Measurements from ENCODE around the gene DDX51.
A peak's percentile ranks its signal among the peaks of the same experiment; 100 is the strongest.

The DDX51 gene

DNA sequence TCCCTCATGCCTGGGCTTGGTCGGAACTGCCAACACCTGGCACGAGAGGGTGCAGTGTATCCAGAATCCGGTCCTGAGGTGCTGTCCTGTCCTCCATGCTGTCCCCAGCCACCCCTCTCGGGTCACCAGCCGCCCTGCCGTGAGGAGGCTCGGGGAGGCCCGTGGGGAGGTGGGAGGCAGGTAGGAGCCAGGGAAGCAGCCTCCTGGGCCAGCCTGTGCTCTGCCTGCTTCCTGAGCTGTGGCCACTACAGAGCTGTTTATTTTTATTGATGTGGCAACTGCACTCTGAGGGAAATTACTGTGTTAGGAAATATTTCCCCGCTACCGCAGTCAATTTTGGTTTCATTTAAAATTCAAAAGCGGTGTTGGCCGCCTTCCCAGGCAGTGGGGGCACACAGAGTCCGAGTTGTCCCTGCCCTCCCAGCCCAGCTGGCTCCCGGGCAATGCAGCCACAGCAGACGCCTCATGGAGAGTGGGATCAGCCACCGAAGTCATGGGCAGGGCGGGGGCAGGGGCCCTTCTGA, 18.5 kb upstream of the DDX51 start:
- WGBS: 67% methylated on average over 16 of the region's 17 CpGs
- no peaks in the 10 kb centered on the region for H3K9me3 ChIP-seq (ENCODE audit: control insufficient read depth, low read length)
- peak overlapping the region; percentile 59 for H4K91ac ChIP-seq (ENCODE audit: low read length)
- no peak overlapping the region for H2BK15ac ChIP-seq (ENCODE audit: low read depth, poor library complexity, severe bottlenecking)
- H3K36me3 ChIP-seq (ENCODE audit: control insufficient read depth in 1 of 2, insufficient read depth in 2 of 2, low read depth in 1 of 2, low read length in 2 of 2): peaks cover 8 to 17% of the 10 kb centered on the region in 2 experiments
- peak overlapping the region in 1 of 2 experiments; percentile 63 for H3K4me3 ChIP-seq (ENCODE audit: insufficient read depth in 1 of 2, low read depth in 1 of 2, low read length in 2 of 2)
- H3K27ac ChIP-seq (ENCODE audit: low read length, poor library complexity, severe bottlenecking): no peak overlapping the region
- H3K4me1 ChIP-seq (ENCODE audit: control insufficient read depth, insufficient read depth, low read depth, low read length): peaks cover 2% of the 10 kb centered on the region
- no peak overlapping the region for H3K18ac ChIP-seq (ENCODE audit: low read depth in 1 of 2, low read length in 2 of 2)
- H2BK120ac ChIP-seq (ENCODE audit: low read depth, low read length): no peak overlapping the region
- H2AK5ac ChIP-seq (ENCODE audit: low read length, severe bottlenecking): no peak overlapping the region
- H2AFZ ChIP-seq (ENCODE audit: low read depth, low read length): no peak overlapping the region
- no peak overlapping the region for H3K23ac ChIP-seq (ENCODE audit: low read length in 2 of 2)
- no peak overlapping the region for H2BK5ac ChIP-seq (ENCODE audit: low read depth, low read length, poor library complexity, severe bottlenecking)
- peaks cover 0 to 54% of the 10 kb centered on the region in 2 experiments for H3K27me3 ChIP-seq (ENCODE audit: control insufficient read depth in 1 of 2, insufficient read depth in 1 of 2, low read length in 2 of 2)
- no peak overlapping the region for H3K14ac ChIP-seq (ENCODE audit: low read length in 2 of 2)
- peak; percentile 74 for DNase-seq
- H3K4me2 ChIP-seq (ENCODE audit: low read length, poor library complexity, severe bottlenecking): no peak overlapping the region
- no peak overlapping the region for H4K8ac ChIP-seq (ENCODE audit: low read length)
- no peak overlapping the region for H3K4ac ChIP-seq (ENCODE audit: low read depth in 1 of 2, low read length in 2 of 2)
- H3K9ac ChIP-seq (ENCODE audit: low read length): peak overlapping the region; percentile 51
- H2BK12ac ChIP-seq (ENCODE audit: low read length in 2 of 2): no peak overlapping the region
- H3K79me1 ChIP-seq (replicated peaks; ENCODE audit: low read length, poor library complexity, severe bottlenecking): no peaks in the 10 kb centered on the region

GRCh38 chr12:132161796-132162507, 17.8 kb upstream of the DDX51 start:
- Histone ChIP-seq H2AK5ac (ENCODE audit: low read length, severe bottlenecking) (no peak overlapping the region), H2BK5ac (ENCODE audit: low read depth, low read length, poor library complexity, severe bottlenecking) (no peak overlapping the region), H3K9ac (ENCODE audit: low read length) (peak overlapping the region; percentile 51), H3K27me3 (ENCODE audit: control insufficient read depth in 1 of 2, insufficient read depth in 1 of 2, low read length in 2 of 2) (peaks cover 0 to 49% of the 10 kb centered on the region in 2 experiments), H2AFZ (ENCODE audit: low read depth, low read length) (no peak overlapping the region), H4K91ac (ENCODE audit: low read length) (no peak overlapping the region), H3K4ac (ENCODE audit: low read depth in 1 of 2, low read length in 2 of 2) (no peak overlapping the region), H3K14ac (ENCODE audit: low read length in 2 of 2) (no peak overlapping the region), H3K4me3 (ENCODE audit: insufficient read depth in 1 of 2, low read depth in 1 of 2, low read length in 2 of 2) (no peak overlapping the region), H4K8ac (ENCODE audit: low read length) (no peak overlapping the region), H3K18ac (ENCODE audit: low read depth in 1 of 2, low read length in 2 of 2) (no peak overlapping the region), H2BK120ac (ENCODE audit: low read depth, low read length) (no peak overlapping the region), H2BK15ac (ENCODE audit: low read depth, poor library complexity, severe bottlenecking) (no peak overlapping the region), H3K4me2 (ENCODE audit: low read length, poor library complexity, severe bottlenecking) (no peak overlapping the region), H3K23ac (ENCODE audit: low read length in 2 of 2) (no peak overlapping the region), H2BK12ac (ENCODE audit: low read length in 2 of 2) (no peak overlapping the region), H3K9me3 (ENCODE audit: control insufficient read depth, low read length) (no peaks in the 10 kb centered on the region), H3K27ac (ENCODE audit: low read length, poor library complexity, severe bottlenecking) (no peak overlapping the region), H3K4me1 (ENCODE audit: control insufficient read depth, insufficient read depth, low read depth, low read length) (peaks cover 2% of the 10 kb centered on the region), H3K79me1 (replicated peaks; ENCODE audit: low read length, poor library complexity, severe bottlenecking) (no peaks in the 10 kb centered on the region), H3K36me3 (ENCODE audit: control insufficient read depth in 1 of 2, insufficient read depth in 2 of 2, low read depth in 1 of 2, low read length in 2 of 2) (peaks cover 14 to 23% of the 10 kb centered on the region in 2 experiments)
- 84% methylated on average over 17 of the region's 17 CpGs for WGBS
- DNase-seq: no peak

GRCh38 chr12:132161036-132161781, 17.1 kb upstream of the DDX51 start:
- Histone ChIP-seq H2BK15ac (ENCODE audit: low read depth, poor library complexity, severe bottlenecking) (no peak overlapping the region), H3K18ac (ENCODE audit: low read depth in 1 of 2, low read length in 2 of 2) (no peak overlapping the region), H3K14ac (ENCODE audit: low read length in 2 of 2) (no peak overlapping the region), H3K36me3 (ENCODE audit: control insufficient read depth in 1 of 2, insufficient read depth in 2 of 2, low read depth in 1 of 2, low read length in 2 of 2) (peaks cover 22 to 31% of the 10 kb centered on the region in 2 experiments), H3K4me1 (ENCODE audit: control insufficient read depth, insufficient read depth, low read depth, low read length) (peaks cover 4% of the 10 kb centered on the region), H3K4me2 (ENCODE audit: low read length, poor library complexity, severe bottlenecking) (no peak overlapping the region), H2BK120ac (ENCODE audit: low read depth, low read length) (no peak overlapping the region), H2AK5ac (ENCODE audit: low read length, severe bottlenecking) (no peak overlapping the region), H4K8ac (ENCODE audit: low read length) (no peak overlapping the region), H3K4ac (ENCODE audit: low read depth in 1 of 2, low read length in 2 of 2) (no peak overlapping the region), H3K79me1 (replicated peaks; ENCODE audit: low read length, poor library complexity, severe bottlenecking) (no peaks in the 10 kb centered on the region), H2AFZ (ENCODE audit: low read depth, low read length) (no peak overlapping the region), H4K91ac (ENCODE audit: low read length) (no peak overlapping the region), H3K9ac (ENCODE audit: low read length) (no peak overlapping the region), H3K27ac (ENCODE audit: low read length, poor library complexity, severe bottlenecking) (no peak overlapping the region), H2BK12ac (ENCODE audit: low read length in 2 of 2) (no peak overlapping the region), H2BK5ac (ENCODE audit: low read depth, low read length, poor library complexity, severe bottlenecking) (no peak overlapping the region), H3K4me3 (ENCODE audit: insufficient read depth in 1 of 2, low read depth in 1 of 2, low read length in 2 of 2) (no peak overlapping the region), H3K27me3 (ENCODE audit: control insufficient read depth in 1 of 2, insufficient read depth in 1 of 2, low read length in 2 of 2) (peaks cover 0 to 48% of the 10 kb centered on the region in 2 experiments), H3K9me3 (ENCODE audit: control insufficient read depth, low read length) (no peaks in the 10 kb centered on the region), H3K23ac (ENCODE audit: low read length in 2 of 2) (no peak overlapping the region)
- no peak for DNase-seq
- 78% methylated on average over 14 of the region's 14 CpGs for WGBS

GRCh38 chr12:132160601-132161035, 16.5 kb upstream of the DDX51 start:
- H3K9ac ChIP-seq (ENCODE audit: low read length): no peak overlapping the region
- no peak overlapping the region for H2BK5ac ChIP-seq (ENCODE audit: low read depth, low read length, poor library complexity, severe bottlenecking)
- no peak overlapping the region for H4K8ac ChIP-seq (ENCODE audit: low read length)
- 95% methylated on average over 11 of the region's 15 CpGs for WGBS
- H3K4me2 ChIP-seq (ENCODE audit: low read length, poor library complexity, severe bottlenecking): no peak overlapping the region
- H3K9me3 ChIP-seq (ENCODE audit: control insufficient read depth, low read length): no peaks in the 10 kb centered on the region
- no peak overlapping the region for H2BK12ac ChIP-seq (ENCODE audit: low read length in 2 of 2)
- H2BK15ac ChIP-seq (ENCODE audit: low read depth, poor library complexity, severe bottlenecking): no peak overlapping the region
- no peak overlapping the region for H4K91ac ChIP-seq (ENCODE audit: low read length)
- H3K79me1 ChIP-seq (replicated peaks; ENCODE audit: low read length, poor library complexity, severe bottlenecking): no peaks in the 10 kb centered on the region
- H3K4me1 ChIP-seq (ENCODE audit: control insufficient read depth, insufficient read depth, low read depth, low read length): peaks cover 4% of the 10 kb centered on the region
- no peak overlapping the region for H2BK120ac ChIP-seq (ENCODE audit: low read depth, low read length)
- H3K36me3 ChIP-seq (ENCODE audit: control insufficient read depth in 1 of 2, insufficient read depth in 2 of 2, low read depth in 1 of 2, low read length in 2 of 2): peaks cover 27 to 37% of the 10 kb centered on the region in 2 experiments
- no peak for DNase-seq
- H3K23ac ChIP-seq (ENCODE audit: low read length in 2 of 2): no peak overlapping the region
- no peak overlapping the region for H2AK5ac ChIP-seq (ENCODE audit: low read length, severe bottlenecking)
- no peak overlapping the region for H3K4me3 ChIP-seq (ENCODE audit: insufficient read depth in 1 of 2, low read depth in 1 of 2, low read length in 2 of 2)
- no peak overlapping the region for H3K4ac ChIP-seq (ENCODE audit: low read depth in 1 of 2, low read length in 2 of 2)
- no peak overlapping the region for H3K27ac ChIP-seq (ENCODE audit: low read length, poor library complexity, severe bottlenecking)
- H3K27me3 ChIP-seq (ENCODE audit: control insufficient read depth in 1 of 2, insufficient read depth in 1 of 2, low read length in 2 of 2): peaks cover 0 to 48% of the 10 kb centered on the region in 2 experiments
- no peak overlapping the region for H2AFZ ChIP-seq (ENCODE audit: low read depth, low read length)
- no peak overlapping the region for H3K14ac ChIP-seq (ENCODE audit: low read length in 2 of 2)
- H3K18ac ChIP-seq (ENCODE audit: low read depth in 1 of 2, low read length in 2 of 2): no peak overlapping the region
